Measurements from ENCODE around the gene RBMS3. TPM values are rescaled to one million over a fixed set of nuclear protein-coding genes. Genes with fewer than 3 reads are reported as not detected.

RBMS3 gene
- total and polyA plus RNA-seq, 2 of the 8 experiments (the other 6 are each of a cell fraction or from before 2014, with no cell fraction given) = 3.7 to 6.9 TPM

- no peak for TF ChIP-seq RNF2 (IDR thresholded peaks at IDR 0.05; ENCODE audit: borderline replicate concordance, low read depth, low read length, missing control alignments, poor library complexity, severe bottlenecking)
These were observed 148 bp downstream of the RBMS3 start (continued) for GRCh38 chr3:29281094-29281343.
